Skeletal muscle cell (primary cell): ENCODE measurements around the gene ANO2.

Experiments
- DNase-seq: peaks from one replicate; pipeline ENCODE4 v3.0.0-alpha.2; 2010; ENCODE audit warnings: low read depth
- H3K4me3 ChIP-seq: 2 replicates; pipeline ENCODE4 v1.5.1; 2011; ENCODE audit warnings: low read depth, mild to moderate bottlenecking, control low read depth, low read length, moderate library complexity

Gene ANO2

GRCh38 chr12:5655120-5655519 is 289.9 kb downstream of the ANO2 start:
- H3K4me3 ChIP-seq = no peak overlapping the region
- DNase-seq = no peak

DNA sequence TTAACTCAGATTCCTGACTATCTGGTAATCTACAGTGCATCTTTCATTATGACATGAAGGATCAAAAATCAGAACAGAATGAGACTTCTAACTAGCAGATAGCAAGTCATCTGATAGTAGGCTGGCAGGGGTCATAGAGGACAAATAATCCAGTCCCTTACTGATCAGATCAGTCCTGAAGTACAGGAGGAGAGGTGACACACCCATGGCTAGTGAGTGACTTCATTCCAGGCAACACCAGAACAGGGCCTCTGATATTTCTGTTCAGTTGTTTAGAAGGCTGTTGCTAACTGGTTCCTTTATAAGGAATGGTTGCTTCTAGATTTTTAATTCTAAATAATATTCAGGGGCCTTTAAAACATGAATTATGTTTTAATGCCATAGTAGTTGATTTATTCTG is 291.0 kb downstream of the ANO2 start:
- DNase-seq = no peak
- no peak overlapping the region for H3K4me3 ChIP-seq

DNA sequence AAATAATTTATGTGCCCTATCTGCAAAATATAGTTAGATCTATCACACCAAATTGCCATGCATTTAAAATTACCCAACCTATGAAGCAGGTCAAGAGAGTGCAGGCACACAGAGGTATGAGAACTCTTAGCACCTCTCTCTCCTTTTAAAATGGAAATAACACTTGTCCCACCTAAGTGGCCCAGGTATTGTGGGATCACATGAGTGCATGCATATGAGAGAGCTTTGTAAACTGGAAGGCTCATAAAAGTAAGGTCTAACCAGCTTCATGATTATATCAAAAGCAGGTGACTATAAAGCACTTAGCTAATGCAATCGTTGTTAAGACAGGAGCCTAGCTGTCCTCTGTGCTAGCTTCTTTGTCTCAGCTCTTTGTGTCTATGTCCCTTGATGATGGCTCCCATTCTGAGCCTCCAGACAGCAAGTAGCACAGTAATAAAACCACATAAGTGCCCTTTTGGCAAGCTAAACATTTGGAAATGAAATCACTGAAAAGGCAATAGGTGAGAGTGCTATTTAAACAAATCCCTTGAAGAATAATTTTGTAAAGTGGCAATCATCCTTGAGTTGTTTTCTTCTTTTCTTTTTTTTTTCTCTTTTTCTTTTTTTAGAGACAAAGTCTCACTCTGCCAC is 294.1 kb downstream of the ANO2 start:
- DNase-seq = no peak
- H3K4me3 ChIP-seq = no peak overlapping the region

GRCh38 chr12:5650281-5650680 is 294.8 kb downstream of the ANO2 start:
- H3K4me3 ChIP-seq = no peak overlapping the region
- DNase-seq = peak; percentile 14

DNA sequence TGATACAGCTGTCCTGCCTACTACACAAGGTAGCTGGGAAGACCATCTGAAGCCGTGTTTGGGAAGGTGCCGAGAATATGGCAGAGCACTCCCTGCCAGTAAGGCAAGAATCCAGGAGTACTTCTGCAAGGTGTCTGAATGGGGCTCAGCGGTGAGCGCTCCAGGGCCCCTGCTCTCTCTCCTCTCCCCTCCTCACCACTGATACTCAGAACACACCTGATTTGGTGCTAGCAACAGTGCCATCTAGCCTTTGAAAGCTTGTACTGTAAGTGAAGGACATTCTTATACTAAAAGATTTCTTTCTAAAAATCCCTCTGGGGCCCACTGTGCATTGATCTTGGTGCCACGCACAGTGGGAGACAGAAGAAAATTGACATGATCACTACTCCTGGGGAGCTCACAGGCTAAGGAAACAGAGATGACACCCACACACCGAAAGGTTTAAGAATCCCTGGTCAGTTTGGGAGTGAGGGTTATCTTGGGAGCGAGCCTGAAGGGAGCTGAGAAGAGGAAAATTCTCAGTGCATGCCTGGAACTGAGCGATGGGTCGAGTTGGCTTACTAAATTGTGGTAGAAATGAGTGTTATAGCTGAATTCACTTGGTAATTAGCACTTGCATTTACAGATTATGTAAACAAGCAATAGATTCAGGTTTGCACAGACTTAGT is 296.2 kb downstream of the ANO2 start:
- no peak for DNase-seq

DNA sequence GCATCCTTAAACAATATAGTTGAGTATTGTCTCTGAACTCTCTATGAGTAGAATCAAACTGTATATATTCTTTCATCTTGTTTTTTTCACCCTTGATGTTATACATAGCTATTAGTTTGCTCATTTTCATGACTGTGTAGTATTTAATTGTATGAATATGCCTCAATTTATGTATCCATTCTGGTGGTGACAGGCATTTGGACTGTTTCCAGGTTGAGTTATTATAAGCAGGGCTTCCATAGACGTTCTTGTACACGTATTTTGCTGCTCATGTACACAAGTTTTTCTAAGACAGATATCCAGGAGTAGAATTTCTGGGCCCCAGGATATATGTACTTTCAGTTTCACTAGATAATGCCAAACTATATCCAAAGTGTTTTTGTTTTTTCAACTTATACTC is 301.8 kb downstream of the ANO2 start:
- no peak for DNase-seq
- no peak overlapping the region for H3K4me3 ChIP-seq

More for the DNA sequence above, 296.2 kb downstream of the ANO2 start:
- H3K4me3 ChIP-seq = no peak overlapping the region

- H3K4me3 ChIP-seq = no peak overlapping the region
- no peak for DNase-seq
These were observed 307.4 kb downstream of the ANO2 start for GRCh38 chr12:5637698-5638097.

DNA sequence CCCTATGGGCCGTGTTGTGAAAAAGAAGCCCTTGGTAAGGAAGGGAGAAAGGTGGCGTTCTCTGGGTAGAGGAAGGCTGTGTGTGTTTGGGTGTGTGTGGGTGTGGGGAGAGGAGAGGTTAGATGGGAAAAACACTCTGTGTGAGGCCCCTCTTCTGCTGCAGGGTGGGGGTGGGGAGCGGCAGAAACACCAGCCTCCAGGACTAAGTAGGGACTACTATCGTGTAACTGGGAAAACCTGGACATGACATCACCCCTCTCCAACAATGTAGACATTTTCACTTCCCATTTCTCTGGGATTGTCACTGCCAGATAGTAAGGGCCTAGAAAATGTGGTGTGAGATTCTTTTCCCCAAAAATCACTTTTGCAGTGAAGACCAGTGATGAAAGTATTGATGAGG is 308.2 kb downstream of the ANO2 start:
- DNase-seq = no peak
- no peak overlapping the region for H3K4me3 ChIP-seq

DNA sequence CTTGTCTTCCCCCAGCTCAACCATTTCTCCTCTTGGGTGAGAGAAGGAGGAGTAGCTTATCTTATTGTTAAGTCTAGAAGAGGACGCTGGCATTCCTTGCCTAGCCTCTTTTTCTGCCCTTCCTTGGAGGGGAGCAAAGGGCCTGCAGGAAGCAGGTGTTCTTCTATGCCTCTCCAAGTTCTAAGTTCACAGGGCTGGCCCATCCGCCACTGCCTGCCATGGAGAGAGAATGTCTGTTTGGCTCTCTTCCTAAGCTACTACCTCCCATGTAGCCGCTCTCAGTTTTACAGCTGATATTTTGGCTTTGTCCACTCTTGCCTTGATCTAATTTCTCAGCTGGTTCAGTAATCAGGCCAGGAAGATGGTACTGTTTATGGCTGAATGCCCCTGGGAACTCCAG is 312.0 kb downstream of the ANO2 start:
- no peak overlapping the region for H3K4me3 ChIP-seq
- DNase-seq = no peak

GRCh38 chr12:5632453-5632852 is 312.6 kb downstream of the ANO2 start:
- no peak for DNase-seq
- H3K4me3 ChIP-seq = no peak overlapping the region

DNA sequence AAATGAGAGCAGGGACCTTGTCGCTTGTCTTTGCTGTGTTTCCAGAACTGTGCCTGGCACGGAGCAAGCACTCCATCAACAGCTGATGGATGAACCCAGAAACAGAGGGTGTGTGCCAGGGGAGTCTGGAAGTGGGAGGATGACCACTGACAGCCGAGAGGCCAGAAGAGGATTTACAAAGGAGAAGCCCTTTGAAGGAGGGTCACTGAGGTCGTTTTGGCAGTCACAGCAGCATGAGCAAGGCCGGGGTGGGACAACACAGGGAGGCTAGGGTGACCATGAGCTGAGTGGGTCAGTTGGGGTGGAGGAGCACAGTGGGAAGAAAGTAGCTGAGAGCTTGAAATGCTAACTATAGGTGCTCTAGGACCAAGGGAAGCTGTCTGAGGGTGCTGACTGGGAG is 313.6 kb downstream of the ANO2 start:
- DNase-seq = no peak
- H3K4me3 ChIP-seq = no peak overlapping the region

- DNase-seq = no peak
- H3K4me3 ChIP-seq = no peak overlapping the region
These were observed 314.3 kb downstream of the ANO2 start for GRCh38 chr12:5630726-5631125.

DNA sequence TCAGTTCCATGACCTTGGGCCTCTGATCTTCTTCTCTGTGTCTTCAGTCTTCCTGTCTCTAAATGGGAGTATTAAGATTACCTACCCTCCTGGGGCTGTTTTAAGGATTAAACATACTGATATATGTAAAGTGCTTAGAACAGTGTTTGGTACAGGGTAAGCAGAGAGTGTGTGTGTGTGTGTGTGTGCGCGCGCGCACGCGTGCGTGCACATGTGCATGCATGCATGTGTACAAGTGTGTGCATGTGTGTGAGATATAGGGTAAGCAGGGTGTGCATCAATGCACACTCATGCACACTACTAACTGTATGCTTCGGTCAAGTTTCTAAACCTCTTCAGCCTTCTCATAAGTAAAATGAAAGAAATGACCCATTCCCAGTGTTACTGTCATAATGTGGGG is 316.6 kb downstream of the ANO2 start:
- DNase-seq = no peak
- no peak overlapping the region for H3K4me3 ChIP-seq

- H3K4me3 ChIP-seq = no peak overlapping the region
- DNase-seq = no peak
These were observed 317.9 kb downstream of the ANO2 start for GRCh38 chr12:5627053-5627630.

DNA sequence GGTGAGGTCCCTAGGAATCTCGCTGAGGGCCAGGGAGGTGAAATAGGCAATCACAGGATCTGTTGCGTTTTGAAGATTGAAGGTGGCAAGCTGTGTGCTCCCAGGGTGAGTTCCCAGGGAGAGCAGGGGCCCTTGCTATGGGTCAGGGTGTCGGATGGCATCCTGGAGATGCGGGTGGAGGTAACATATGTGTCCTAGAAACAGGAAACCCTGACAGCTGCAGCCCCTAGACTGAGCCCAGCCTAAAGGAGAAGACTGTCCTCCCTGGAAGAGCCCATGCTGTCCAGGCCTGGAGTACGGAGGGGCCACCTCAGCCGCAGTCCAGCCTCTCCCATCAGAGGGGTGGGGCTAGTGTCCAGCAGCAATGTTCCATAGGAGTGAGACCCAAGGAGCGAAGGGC is 318.9 kb downstream of the ANO2 start:
- no peak overlapping the region for H3K4me3 ChIP-seq
- no peak for DNase-seq

GRCh38 chr12:5624486-5625272 is 320.4 kb downstream of the ANO2 start:
- no peak for DNase-seq
- no peak overlapping the region for H3K4me3 ChIP-seq

DNA sequence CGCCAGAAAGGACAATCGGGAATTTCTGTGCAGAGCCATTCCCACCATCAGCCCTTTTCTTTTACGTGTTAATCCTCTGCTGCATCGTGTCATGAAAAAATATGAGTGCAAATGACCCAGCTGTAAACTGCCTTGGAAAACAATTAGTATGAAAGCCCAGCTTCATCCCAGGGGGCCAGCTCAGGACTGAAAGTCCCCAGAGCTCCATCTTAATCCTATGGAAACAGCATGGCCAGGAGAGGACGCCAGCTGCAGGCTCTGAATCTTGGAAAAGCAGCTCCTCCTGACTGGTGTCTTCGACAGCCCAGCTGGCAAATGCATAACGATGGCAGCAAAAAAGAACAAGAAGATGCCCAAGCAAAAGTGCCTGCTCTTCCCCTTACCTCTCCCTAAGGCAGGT is 321.6 kb downstream of the ANO2 start:
- H3K4me3 ChIP-seq = no peak overlapping the region
- DNase-seq = no peak

- DNase-seq = no peak
- no peak overlapping the region for H3K4me3 ChIP-seq
These were observed 322.8 kb downstream of the ANO2 start for GRCh38 chr12:5622280-5622679.

DNA sequence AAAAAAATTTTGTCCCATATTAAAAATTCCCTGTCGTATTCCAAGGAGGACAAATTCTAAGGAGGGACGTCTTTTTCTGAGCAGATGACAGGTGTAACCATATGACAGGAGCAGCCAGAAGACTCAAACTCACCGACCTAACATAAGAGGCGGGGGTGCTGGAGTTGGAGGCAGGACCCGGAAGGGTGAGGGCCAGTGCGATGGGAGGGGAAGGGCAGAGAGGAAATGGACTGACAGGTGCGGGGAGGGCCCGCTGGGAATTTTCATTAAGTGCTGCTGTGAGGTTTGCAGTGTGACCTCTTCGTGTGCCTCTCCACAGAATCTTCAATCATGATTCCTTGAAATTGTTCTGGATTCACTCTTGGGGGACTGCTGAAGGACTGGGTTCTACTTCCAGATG is 323.7 kb downstream of the ANO2 start:
- DNase-seq = no peak
- H3K4me3 ChIP-seq = no peak overlapping the region

DNA sequence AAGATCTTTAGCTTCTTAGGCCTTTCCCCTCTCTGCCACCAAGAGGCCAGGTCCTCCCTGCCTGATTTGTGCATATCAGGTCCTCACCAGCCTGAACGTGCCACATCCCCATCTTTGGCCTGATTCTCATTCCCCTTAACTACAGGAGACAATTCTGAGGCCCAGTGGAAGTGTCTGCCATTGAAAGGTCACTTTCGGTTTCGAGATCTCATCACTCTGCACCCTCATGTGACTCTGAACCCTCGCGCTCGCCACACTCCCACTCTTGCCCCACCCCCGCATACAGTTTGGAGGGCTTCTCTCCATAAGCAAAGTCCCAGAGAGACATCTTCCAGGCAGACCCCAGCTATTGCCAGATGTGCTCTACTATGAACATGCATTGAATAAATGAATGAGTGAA is 324.2 kb downstream of the ANO2 start:
- DNase-seq = no peak
- H3K4me3 ChIP-seq = no peak overlapping the region
